ENCODE measurements around the gene SAP30BP. TPM values are rescaled to one million over a fixed set of nuclear protein-coding genes. Genes with fewer than 3 reads are reported as not detected.

SAP30BP gene
- total and polyA plus RNA-seq, 2 of the 13 experiments (the other 11 are each of a cell fraction or from before 2014, with no cell fraction given): 67.7 to 99.4 TPM

DNA sequence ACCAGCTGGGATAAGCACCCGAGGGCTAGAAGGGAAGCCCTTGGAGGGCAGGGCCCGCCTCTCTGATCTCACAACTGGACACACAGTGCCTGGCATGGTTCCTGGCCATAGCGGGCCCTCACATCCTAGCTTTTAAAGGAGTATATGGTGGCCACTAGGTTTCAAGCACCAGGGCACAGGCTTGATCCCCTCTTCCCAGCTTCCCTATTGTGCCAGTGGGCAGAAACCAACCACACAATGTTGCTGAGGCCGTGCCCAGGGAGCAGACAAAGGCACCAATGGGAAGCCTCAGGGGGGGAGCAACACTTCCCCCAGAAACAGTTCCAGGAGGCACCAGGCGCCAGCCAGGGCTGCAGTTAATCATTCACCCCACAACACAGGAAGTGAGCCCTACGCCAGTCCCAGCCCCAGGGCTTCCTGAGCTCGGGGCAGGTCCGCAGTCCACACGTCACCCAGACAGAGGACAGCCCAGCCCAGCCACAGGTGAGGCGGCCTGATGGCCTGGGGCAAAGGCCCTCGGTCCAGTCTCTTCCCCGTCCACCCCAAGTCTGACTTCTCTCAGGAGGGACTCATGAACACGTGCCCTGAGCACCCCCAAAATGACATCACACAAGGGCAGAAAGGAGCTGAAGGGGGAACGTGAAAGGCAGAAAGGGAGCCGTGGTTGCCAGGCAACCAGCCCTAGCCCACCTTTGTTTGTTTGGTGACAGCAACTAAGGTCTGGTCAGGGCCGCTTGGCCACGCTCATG lies 21.1 kb upstream of the SAP30BP start (continued):
- TF ChIP-seq YY1 (IDR thresholded peaks at IDR 0.05; ENCODE audit: insufficient read depth, insufficient replicate concordance, low read depth, low read length) (peak; percentile 39), SMAD3 (CRISPR knock-in tag; IDR thresholded peaks at IDR 0.05) (peak; percentile 68), FOSL2 (CRISPR knock-in tag; IDR thresholded peaks at IDR 0.05) (peak; percentile 32; the same call in 1 of the 2 replicates), ZNF75D (CRISPR knock-in tag; IDR thresholded peaks at IDR 0.05; ENCODE audit: borderline replicate concordance) (no peak), EEA1 (CRISPR knock-in tag; IDR thresholded peaks at IDR 0.05; ENCODE audit: borderline replicate concordance) (peak; percentile 80; the same call in 1 of the 2 replicates), TARDBP (CRISPR knock-in tag; IDR thresholded peaks at IDR 0.05) (peak; percentile 77; the same call in 1 of the 2 replicates), ZIK1 (CRISPR knock-in tag; IDR thresholded peaks at IDR 0.05; ENCODE audit: borderline replicate concordance, low read depth) (peak; percentile 90), KDM4B (CRISPR knock-in tag; IDR thresholded peaks at IDR 0.05) (peak; percentile 87; the same call in 1 of the 2 replicates), FOXJ3 (CRISPR knock-in tag; IDR thresholded peaks at IDR 0.05; ENCODE audit: borderline replicate concordance) (peak; percentile 51; the same call in 1 of the 2 replicates), ZBTB8A (CRISPR knock-in tag; IDR thresholded peaks at IDR 0.05; ENCODE audit: borderline replicate concordance, low read depth) (no peak), EZH2 (conservative IDR thresholded peaks at IDR 0.05; ENCODE audit: low read depth, low read length) (no peak), KDM5B (CRISPR knock-in tag; IDR thresholded peaks at IDR 0.05; ENCODE audit: borderline replicate concordance) (peak; percentile 88), SRSF1 (optimal IDR thresholded peaks at IDR 0.05; ENCODE audit: low read depth, low read length) (peak; percentile 44)
- TF ChIP-seq, protein P1, sequence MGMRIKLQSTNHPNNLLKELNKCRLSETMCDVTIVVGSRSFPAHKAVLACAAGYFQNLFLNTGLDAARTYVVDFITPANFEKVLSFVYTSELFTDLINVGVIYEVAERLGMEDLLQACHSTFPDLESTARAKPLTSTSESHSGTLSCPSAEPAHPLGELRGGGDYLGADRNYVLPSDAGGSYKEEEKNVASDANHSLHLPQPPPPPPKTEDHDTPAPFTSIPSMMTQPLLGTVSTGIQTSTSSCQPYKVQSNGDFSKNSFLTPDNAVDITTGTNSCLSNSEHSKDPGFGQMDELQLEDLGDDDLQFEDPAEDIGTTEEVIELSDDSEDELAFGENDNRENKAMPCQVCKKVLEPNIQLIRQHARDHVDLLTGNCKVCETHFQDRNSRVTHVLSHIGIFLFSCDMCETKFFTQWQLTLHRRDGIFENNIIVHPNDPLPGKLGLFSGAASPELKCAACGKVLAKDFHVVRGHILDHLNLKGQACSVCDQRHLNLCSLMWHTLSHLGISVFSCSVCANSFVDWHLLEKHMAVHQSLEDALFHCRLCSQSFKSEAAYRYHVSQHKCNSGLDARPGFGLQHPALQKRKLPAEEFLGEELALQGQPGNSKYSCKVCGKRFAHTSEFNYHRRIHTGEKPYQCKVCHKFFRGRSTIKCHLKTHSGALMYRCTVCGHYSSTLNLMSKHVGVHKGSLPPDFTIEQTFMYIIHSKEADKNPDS (CRISPR knock-in tag; IDR thresholded peaks at IDR 0.05): no peak
- TF ChIP-seq, protein P2, sequence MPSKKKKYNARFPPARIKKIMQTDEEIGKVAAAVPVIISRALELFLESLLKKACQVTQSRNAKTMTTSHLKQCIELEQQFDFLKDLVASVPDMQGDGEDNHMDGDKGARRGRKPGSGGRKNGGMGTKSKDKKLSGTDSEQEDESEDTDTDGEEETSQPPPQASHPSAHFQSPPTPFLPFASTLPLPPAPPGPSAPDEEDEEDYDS (CRISPR knock-in tag; IDR thresholded peaks at IDR 0.05): peak; percentile 84
- TF ChIP-seq, protein P3, sequence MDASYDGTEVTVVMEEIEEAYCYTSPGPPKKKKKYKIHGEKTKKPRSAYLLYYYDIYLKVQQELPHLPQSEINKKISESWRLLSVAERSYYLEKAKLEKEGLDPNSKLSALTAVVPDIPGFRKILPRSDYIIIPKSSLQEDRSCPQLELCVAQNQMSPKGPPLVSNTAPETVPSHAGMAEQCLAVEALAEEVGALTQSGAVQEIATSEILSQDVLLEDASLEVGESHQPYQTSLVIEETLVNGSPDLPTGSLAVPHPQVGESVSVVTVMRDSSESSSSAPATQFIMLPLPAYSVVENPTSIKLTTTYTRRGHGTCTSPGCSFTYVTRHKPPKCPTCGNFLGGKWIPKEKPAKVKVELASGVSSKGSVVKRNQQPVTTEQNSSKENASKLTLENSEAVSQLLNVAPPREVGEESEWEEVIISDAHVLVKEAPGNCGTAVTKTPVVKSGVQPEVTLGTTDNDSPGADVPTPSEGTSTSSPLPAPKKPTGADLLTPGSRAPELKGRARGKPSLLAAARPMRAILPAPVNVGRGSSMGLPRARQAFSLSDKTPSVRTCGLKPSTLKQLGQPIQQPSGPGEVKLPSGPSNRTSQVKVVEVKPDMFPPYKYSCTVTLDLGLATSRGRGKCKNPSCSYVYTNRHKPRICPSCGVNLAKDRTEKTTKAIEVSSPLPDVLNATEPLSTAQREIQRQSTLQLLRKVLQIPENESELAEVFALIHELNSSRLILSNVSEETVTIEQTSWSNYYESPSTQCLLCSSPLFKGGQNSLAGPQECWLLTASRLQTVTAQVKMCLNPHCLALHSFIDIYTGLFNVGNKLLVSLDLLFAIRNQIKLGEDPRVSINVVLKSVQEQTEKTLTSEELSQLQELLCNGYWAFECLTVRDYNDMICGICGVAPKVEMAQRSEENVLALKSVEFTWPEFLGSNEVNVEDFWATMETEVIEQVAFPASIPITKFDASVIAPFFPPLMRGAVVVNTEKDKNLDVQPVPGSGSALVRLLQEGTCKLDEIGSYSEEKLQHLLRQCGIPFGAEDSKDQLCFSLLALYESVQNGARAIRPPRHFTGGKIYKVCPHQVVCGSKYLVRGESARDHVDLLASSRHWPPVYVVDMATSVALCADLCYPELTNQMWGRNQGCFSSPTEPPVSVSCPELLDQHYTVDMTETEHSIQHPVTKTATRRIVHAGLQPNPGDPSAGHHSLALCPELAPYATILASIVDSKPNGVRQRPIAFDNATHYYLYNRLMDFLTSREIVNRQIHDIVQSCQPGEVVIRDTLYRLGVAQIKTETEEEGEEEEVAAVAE (CRISPR knock-in tag; IDR thresholded peaks at IDR 0.05; ENCODE audit: borderline replicate concordance): peak; percentile 66; the same call in 1 of the 2 replicates
- TF ChIP-seq, protein P4, sequence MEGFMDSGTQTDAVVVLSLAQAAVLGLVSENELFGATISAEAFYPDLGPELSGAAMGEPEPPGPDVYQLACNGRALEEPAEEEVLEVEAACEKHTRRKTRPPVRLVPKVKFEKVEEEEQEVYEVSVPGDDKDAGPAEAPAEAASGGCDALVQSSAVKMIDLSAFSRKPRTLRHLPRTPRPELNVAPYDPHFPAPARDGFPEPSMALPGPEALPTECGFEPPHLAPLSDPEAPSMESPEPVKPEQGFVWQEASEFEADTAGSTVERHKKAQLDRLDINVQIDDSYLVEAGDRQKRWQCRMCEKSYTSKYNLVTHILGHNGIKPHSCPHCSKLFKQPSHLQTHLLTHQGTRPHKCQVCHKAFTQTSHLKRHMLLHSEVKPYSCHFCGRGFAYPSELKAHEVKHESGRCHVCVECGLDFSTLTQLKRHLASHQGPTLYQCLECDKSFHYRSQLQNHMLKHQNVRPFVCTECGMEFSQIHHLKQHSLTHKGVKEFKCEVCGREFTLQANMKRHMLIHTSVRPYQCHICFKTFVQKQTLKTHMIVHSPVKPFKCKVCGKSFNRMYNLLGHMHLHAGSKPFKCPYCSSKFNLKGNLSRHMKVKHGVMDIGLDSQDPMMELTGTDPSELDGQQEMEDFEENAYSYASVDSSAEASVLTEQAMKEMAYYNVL (CRISPR knock-in tag; IDR thresholded peaks at IDR 0.05; ENCODE audit: borderline replicate concordance): peak; percentile 69; the same call in 1 of the 2 replicates
- TF ChIP-seq, protein P5, sequence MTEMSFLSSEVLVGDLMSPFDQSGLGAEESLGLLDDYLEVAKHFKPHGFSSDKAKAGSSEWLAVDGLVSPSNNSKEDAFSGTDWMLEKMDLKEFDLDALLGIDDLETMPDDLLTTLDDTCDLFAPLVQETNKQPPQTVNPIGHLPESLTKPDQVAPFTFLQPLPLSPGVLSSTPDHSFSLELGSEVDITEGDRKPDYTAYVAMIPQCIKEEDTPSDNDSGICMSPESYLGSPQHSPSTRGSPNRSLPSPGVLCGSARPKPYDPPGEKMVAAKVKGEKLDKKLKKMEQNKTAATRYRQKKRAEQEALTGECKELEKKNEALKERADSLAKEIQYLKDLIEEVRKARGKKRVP (CRISPR knock-in tag; IDR thresholded peaks at IDR 0.05): 0 out of 4 replicates have a peak, but pooled peaks of 1 of the 2 experiments have one; percentile 20
